ENCODE results near the gene RANBP1.

- TF ChIP-seq REST (IDR thresholded peaks at IDR 0.05; ENCODE audit: insufficient replicate concordance, low read depth) (no peak), CTCF (IDR thresholded peaks at IDR 0.05; ENCODE audit: insufficient read depth, low read length) (peak; percentile 97)
Measured at GRCh38 chr22:20156611-20157429, 40.9 kb downstream of the RANBP1 start.
